Mucosa of descending colon (tissue), 3 donors: ENCODE measurements around the gene SPTB. TPM values are rescaled to one million over a fixed set of nuclear protein-coding genes. Genes with fewer than 3 reads are reported as not detected.

Experiments used
- ATAC-seq: fragments of 200-7000 bp; cut with Tn5 transposase; one replicate; pipeline ENCODE4 v1.9.1; 2020; ENCODE audit warnings: mild to moderate bottlenecking, moderate library complexity
- DNase-seq, 3 donors: peaks; one replicate each; pipeline ENCODE4 v3.0.0-alpha.2; 2020
- H3K36me3 ChIP-seq: fragments of 200-600 bp; one replicate; pipeline ENCODE4 v1.8.0; 2021; ENCODE audit warnings: low read depth, mild to moderate bottlenecking
- H3K4me1 ChIP-seq: fragments of 200-600 bp; one replicate; pipeline ENCODE4 v1.8.0; 2021; ENCODE audit warnings: low read depth, mild to moderate bottlenecking
- H3K4me3 ChIP-seq: fragments of 200-600 bp; one replicate; pipeline ENCODE4 v1.8.0; 2021; ENCODE audit warnings: mild to moderate bottlenecking
- H3K9me3 ChIP-seq: fragments of 200-600 bp; one replicate; pipeline ENCODE4 v1.8.0; 2021; ENCODE audit warnings: mild to moderate bottlenecking
- intact Hi-C, 2 donors: fragments of 100-400 bp; cut with DNase I in 1 of 2; cut with micrococcal nuclease in 1 of 2; formaldehyde crosslinking; loops; one replicate each; pipeline versions ENCODE4 v1.11.0 to v1.11.1; 2022; cut with DNase I, micrococcal nuclease
- total RNA-seq, 3 donors: library from RNA; stranded (reverse); fragmentation: NEBNext Ultra II Directional in 2 of 3; extraction: Animal tissue kit (Norgen Biotek cat#: 25700) in 2 of 3; gene quantifications; one replicate each; pipeline versions ENCODE4 v1.2.1 to v1.2.4, GENCODE V29; 2021 to 2023
- TF ChIP-seq, protein P1 (sequence below): fragments of 200-600 bp; IDR thresholded peaks from one replicate; pipeline ENCODE4 v1.8.0; 2022; ENCODE audit warnings: antibody characterized with exemption, mild to moderate bottlenecking
- donor health status: DM: no; HTN: no; CAD: no; lungs with moderate emphysema.
- donor health status: DM: no; HTN: no; CAD: no.
- donor health status: DM: no; HTN: yes; CAD: no.

SPTB gene
- total RNA-seq, 3 donors from 2014 or later = 0.35 to 1.4 (median 0.51) TPM

- Histone ChIP-seq H3K9me3 (no peaks in the 10 kb centered on the region), H3K36me3 (no peaks in the 10 kb centered on the region), H3K4me3 (no peak overlapping the region), H3K4me1 (peaks cover 53% of the 10 kb centered on the region)
- intact Hi-C loops = no loop called here
- ATAC-seq (peak; percentile 14), DNase-seq (peak in 2 of 3 donors; percentile 69 to 74)
- TF ChIP-seq, protein P1, sequence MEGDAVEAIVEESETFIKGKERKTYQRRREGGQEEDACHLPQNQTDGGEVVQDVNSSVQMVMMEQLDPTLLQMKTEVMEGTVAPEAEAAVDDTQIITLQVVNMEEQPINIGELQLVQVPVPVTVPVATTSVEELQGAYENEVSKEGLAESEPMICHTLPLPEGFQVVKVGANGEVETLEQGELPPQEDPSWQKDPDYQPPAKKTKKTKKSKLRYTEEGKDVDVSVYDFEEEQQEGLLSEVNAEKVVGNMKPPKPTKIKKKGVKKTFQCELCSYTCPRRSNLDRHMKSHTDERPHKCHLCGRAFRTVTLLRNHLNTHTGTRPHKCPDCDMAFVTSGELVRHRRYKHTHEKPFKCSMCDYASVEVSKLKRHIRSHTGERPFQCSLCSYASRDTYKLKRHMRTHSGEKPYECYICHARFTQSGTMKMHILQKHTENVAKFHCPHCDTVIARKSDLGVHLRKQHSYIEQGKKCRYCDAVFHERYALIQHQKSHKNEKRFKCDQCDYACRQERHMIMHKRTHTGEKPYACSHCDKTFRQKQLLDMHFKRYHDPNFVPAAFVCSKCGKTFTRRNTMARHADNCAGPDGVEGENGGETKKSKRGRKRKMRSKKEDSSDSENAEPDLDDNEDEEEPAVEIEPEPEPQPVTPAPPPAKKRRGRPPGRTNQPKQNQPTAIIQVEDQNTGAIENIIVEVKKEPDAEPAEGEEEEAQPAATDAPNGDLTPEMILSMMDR = no peak
Measured at GRCh38 chr14:64715628-64716412, 163.9 kb downstream of the SPTB start.

DNA sequence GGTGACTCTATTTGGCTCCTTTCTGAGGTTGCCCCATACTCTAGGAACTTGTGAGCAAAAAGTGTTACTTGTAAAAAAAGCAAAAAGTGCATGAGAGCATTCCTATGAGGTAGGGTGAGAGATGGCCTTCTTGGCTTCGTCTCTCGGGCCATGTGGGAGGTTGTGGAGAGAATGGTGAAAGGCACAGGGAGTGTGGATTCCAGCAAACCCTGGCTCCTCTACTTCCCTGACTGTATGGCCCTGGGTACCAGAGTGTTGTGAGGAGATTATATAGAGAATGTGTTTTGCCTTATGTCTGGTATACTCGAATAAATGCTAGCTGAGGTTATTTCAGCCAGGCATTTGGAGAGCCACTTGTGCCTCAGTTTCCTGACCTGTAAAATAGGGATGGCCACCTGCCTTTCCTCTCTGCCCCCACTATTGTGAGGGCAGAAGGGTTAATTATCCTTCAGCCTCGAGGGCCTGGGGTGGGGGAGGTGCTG lies 164.5 kb downstream of the SPTB start:
- DNase-seq (peak in 1 of 3 donors; percentile 21), ATAC-seq (no peak)
- Histone ChIP-seq H3K9me3 (no peaks in the 10 kb centered on the region), H3K4me3 (no peak overlapping the region), H3K36me3 (no peaks in the 10 kb centered on the region), H3K4me1 (peaks cover 51% of the 10 kb centered on the region)
- intact Hi-C loops = no loop called here
- TF ChIP-seq, protein P1 = no peak

DNA sequence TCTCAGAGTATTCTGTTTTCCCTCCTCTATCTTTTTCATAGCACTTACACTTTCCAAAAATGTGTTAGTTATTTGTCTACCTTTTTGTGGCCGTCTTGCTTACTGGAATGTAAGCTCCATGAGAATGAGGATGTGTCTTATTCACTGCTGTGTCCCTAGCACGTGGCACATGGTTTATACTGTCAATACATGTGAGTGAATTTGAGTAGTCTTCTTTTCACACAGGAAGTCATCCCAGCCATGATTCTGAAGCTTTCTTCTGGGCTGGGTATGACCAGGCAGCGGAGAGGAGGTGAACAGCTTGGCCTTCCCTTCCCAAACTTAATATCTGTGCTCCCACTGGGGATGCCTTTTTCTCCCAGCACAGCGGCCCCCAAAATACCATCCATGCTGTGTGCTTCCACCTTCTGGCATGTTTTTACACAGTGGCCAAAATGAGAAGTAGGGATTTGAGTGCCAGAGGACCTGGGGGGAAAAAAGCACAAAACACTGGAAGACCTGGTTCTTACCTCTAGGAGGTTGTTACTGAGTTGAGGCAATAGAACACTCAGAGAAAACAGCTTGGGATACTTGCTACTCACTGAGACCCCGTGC lies 165.2 kb downstream of the SPTB start:
- Histone ChIP-seq H3K36me3 (no peaks in the 10 kb centered on the region), H3K4me1 (peaks cover 44% of the 10 kb centered on the region), H3K4me3 (no peak overlapping the region), H3K9me3 (no peaks in the 10 kb centered on the region)
- no peak for ATAC-seq
- TF ChIP-seq, protein P1 = no peak
- intact Hi-C loops = no loop called here
- no peak for DNase-seq

- no peaks in the 10 kb centered on the region for H3K9me3 ChIP-seq
- intact Hi-C loops = no loop called here
- ATAC-seq (no peak), DNase-seq (no peak)
- H3K4me3 ChIP-seq = no peak overlapping the region
- H3K4me1 ChIP-seq = peaks cover 40% of the 10 kb centered on the region
- TF ChIP-seq, protein P1 = no peak
- H3K36me3 ChIP-seq = no peaks in the 10 kb centered on the region
Measured at GRCh38 chr14:64713677-64714076, 166.0 kb downstream of the SPTB start.

GRCh38 chr14:64711039-64711438 lies 168.7 kb downstream of the SPTB start:
- ATAC-seq = no peak
- Histone ChIP-seq H3K4me3 (no peak overlapping the region), H3K9me3 (no peaks in the 10 kb centered on the region), H3K36me3 (no peaks in the 10 kb centered on the region), H3K4me1 (peaks cover 38% of the 10 kb centered on the region)
- DNase-seq = no peak
- TF ChIP-seq, protein P1 = no peak
- intact Hi-C loops = no loop called here
